Neural progenitor cell (in vitro differentiated cells): ENCODE data around the gene SLC36A2.
A peak's percentile ranks its signal among the peaks of the same experiment; 100 is the strongest.

Experiments
- EZH2 ChIP-seq: fragments of 200-600 bp; sonication (generic); IDR thresholded peaks from 2 replicates; pipeline ENCODE4 v1.6.1; 2017; ENCODE audit warnings: antibody characterized with exemption, mild to moderate bottlenecking, moderate library complexity
- EZH2phosphoT487 ChIP-seq: fragments of 200-600 bp; sonication (generic); IDR thresholded peaks from 2 replicates; pipeline ENCODE4 v1.6.1; 2017; ENCODE audit warnings: antibody characterized with exemption
- TF ChIP-seq, protein P1 (sequence below): fragments of 200-600 bp; sonication (generic); IDR thresholded peaks from 2 replicates; pipeline ENCODE4 v1.5.1; 2017; ENCODE audit warnings: antibody characterized with exemption, mild to moderate bottlenecking

- TF ChIP-seq, protein P1, sequence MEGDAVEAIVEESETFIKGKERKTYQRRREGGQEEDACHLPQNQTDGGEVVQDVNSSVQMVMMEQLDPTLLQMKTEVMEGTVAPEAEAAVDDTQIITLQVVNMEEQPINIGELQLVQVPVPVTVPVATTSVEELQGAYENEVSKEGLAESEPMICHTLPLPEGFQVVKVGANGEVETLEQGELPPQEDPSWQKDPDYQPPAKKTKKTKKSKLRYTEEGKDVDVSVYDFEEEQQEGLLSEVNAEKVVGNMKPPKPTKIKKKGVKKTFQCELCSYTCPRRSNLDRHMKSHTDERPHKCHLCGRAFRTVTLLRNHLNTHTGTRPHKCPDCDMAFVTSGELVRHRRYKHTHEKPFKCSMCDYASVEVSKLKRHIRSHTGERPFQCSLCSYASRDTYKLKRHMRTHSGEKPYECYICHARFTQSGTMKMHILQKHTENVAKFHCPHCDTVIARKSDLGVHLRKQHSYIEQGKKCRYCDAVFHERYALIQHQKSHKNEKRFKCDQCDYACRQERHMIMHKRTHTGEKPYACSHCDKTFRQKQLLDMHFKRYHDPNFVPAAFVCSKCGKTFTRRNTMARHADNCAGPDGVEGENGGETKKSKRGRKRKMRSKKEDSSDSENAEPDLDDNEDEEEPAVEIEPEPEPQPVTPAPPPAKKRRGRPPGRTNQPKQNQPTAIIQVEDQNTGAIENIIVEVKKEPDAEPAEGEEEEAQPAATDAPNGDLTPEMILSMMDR: peak; percentile 98
- TF ChIP-seq EZH2: no peak
- no peak for TF ChIP-seq EZH2phosphoT487
These were observed 31.3 kb downstream of the SLC36A2 start for GRCh38 chr5:151315998-151316597.
